Measurements from ENCODE around the gene PPME1.

The PPME1 gene

DNA sequence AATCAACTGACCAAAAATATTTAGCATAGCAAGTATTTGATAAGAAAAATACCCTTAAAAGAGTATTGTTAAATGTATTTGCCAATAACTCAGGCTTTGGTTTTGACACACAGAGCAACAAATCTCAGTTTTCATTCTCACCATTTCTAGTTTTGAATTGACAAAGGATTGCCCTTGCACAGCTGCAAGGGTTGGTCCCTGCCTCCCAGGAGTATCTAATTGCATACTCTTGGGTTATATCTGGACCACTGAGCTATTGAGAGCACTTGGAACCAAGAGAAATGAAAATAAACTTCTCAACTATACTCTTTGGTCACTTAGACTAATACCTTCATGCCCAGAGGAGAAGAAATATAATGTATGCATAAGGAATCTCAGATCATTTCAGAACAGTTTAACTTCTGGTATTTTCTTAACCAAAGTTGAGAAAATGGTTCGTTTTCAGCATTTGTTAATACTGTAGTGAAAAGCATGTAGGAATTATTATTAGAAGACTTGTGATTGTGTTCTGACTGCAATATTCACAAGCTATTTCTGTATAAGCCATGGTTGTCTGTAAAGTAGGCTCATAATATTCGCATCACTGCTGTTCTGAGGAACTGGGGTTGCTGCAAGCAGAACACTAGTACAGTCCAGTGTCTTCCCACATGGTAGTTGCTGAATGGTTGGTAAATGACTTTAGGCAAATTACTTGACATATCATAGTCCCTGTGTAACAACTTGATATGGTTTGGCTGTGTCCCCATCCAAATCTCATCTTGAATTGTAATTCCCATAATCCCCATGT, 8.2 kb upstream of the PPME1 start:
- no peak for DNase-seq

GRCh38 chr11:74168838-74169237, 2.3 kb upstream of the PPME1 start:
- DNase-seq: no peak

- DNase-seq: no peak
These were observed 1.2 kb upstream of the PPME1 start for GRCh38 chr11:74169738-74170458.

- peak; percentile 4 for DNase-seq
These were observed 510 bp downstream of the PPME1 start for GRCh38 chr11:74171630-74171968.

DNA sequence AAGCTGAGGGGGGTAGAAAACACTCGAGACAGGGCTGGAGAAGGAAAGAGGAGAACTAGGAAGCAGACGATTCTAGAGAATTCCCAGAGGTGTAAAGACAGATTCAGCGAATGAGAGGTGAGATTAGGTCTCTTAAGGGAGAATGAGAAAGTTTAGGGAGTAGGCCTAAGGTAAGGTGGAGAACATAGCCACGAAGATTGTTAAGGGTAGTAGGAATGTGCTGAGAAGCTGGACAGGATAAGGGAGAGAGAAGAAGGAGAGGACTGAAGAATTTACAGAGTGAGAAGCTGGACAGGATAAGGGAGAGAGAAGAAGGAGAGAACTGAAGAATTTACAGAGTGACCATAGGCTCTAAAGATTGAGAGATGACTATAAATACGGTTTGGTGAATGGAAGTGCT, 908 bp downstream of the PPME1 start:
- no peak for DNase-seq

- no peak for DNase-seq
These were observed 4.8 kb downstream of the PPME1 start for GRCh38 chr11:74175920-74176319.

- no peak for DNase-seq
These were observed 8.4 kb downstream of the PPME1 start for GRCh38 chr11:74179234-74180052.

- peak; percentile 17 for DNase-seq
These were observed 11.5 kb downstream of the PPME1 start for GRCh38 chr11:74182635-74183034.

- DNase-seq: no peak
These were observed 14.2 kb downstream of the PPME1 start for GRCh38 chr11:74185285-74185684.

- no peak for DNase-seq
These were observed 14.6 kb downstream of the PPME1 start for GRCh38 chr11:74185695-74186094.

GRCh38 chr11:74195828-74196227, 24.7 kb downstream of the PPME1 start:
- peak; percentile 40 for DNase-seq

GRCh38 chr11:74196781-74197486, 25.8 kb downstream of the PPME1 start:
- no peak for DNase-seq

- peak; percentile 27 for DNase-seq
These were observed 32.9 kb downstream of the PPME1 start for GRCh38 chr11:74203966-74204365.

DNA sequence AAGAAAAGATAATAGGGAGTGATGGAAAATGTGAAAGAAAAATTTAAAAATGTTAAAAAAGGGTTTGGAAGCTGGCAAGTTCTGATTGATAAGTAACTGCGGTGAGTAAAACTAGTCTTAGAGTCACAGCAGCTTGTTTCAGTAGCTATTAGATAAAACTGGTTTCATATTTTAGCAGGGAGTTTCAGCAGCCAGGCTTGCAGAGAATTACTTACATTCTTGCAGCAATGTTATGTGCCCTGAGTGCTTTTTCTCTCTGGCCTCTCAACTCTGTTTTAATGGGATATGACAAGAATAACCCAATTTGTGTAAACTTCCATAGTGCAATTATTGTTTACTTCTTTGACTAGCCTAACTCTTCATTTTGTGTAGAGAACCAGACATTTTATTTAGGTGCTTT, 33.6 kb downstream of the PPME1 start:
- no peak for DNase-seq

DNA sequence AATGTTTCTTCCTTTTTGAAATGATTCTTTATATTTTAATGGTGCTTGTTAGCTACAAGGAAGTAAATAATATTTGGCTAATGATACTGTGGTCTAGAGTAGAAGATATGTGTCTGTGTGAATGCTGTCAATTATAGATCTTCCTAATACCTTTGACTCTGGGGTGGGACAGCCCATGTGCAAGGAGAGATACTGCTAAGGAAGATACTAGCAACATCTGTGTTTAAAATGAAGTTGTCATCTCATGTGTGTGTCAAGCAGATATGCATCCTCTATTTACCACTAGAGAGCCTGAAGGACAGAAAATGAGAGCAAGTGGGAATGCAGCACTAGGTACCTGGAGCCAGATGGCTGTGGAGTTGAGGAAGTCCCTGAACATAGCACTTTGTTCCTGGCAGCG, 34.1 kb downstream of the PPME1 start:
- DNase-seq: no peak

DNA sequence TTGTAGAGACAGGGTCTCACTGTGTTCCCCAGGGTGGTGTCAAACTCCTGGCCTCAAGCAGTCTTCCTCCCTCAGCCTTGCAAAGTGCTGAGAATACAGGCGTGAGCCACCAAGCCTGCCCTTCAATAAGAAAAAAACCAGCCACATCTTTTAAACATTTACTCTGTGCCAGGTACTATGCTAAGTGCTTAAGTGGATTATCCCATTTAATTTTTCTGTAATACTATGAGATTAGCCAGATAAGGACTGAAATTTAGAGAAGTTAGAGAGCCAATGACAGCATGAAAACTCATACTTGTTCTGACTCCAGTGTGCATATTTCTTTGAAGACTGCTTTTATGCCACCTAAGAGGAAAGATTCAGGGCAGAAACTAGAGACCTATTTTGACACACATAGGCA, 35.7 kb downstream of the PPME1 start:
- no peak for DNase-seq

DNA sequence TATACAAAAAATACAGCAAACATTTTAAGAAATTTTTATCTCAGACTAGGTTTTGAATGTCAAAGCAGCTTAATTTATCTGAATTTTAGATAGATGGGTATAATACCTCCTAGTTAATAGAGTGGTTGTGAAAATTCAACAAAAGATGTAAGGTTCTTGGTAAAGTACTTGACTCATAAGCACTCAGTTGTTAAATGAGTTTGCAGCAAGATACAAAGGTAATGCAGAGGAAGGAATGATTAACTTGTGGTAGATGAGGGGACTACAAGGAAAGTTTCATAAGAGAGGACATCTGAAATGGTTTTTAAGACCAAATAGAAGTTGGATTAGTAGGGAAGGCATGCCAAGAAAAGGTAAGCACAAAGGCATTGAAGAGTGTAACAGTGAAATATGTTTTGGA, 37.4 kb downstream of the PPME1 start:
- no peak for DNase-seq

- no peak for DNase-seq
These were observed 41.4 kb downstream of the PPME1 start for GRCh38 chr11:74212533-74212932.

GRCh38 chr11:74220376-74220775, 49.3 kb downstream of the PPME1 start:
- DNase-seq: no peak

DNA sequence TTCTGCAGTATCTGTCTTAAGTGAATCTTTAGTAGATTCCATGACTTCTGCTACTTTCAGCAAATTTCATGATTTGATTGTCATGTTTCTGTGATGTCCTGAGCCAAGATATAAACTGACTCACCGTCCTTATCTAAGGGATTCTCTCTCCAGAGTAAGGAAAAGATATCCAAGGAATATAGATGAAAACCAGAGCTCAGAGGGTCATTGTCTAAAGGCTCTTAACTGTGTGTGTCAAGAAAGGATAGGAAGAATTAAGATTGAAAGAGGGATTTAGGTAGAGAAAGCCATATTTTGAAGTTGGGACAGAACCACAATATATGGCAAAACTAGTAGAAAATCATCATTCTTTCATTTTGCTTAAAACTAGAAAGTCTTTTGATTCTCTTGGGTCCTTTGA, 50.7 kb downstream of the PPME1 start:
- DNase-seq: no peak

GRCh38 chr11:74225565-74225964, 54.5 kb downstream of the PPME1 start:
- DNase-seq: no peak

- no peak for DNase-seq
These were observed 55.8 kb downstream of the PPME1 start for GRCh38 chr11:74226907-74227306.

DNA sequence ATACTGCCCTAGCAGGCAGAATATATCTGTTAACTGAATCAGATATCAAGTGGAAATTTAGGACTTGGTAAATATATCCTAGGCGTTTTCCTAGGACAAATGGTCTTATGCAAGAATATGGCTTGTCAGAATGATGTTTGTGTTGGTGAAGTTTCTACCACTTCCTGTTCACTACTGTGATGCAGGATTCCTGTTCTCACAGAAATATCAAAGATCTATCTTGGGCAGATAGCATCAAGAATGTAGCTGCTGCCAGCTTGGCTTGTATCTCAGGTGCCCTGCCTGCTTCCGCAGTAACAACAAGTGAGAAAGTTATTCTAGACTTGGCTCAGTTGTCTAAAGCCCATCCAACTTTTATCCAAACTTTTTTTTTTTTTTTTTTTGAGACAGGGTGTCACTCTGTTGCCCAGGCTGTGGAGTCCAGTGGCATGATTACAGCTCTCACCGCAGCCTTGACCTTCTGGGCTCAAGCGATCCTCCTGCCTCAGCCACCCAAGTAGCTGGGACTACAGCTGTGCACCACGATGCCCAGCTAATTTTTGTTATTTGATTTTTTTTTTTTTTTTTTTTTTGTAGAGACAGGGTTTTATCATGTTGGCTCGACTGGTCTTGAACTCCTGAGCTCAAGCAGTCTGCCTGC, 61.3 kb downstream of the PPME1 start:
- no peak for DNase-seq

Measured in inflammatory macrophage treated with lipopolysaccharide for 4 hours (primary cell).